PFSK-1 (cell line): ENCODE results near the gene TRAPPC14.

ENCODE experiments used
- FOXP2 ChIP-seq: optimal IDR thresholded peaks from 2 replicates; pipeline ENCODE3; 2011; ENCODE audit warnings: borderline replicate concordance, control low read depth, inconsistent platforms; ENCODE audit not compliant: insufficient read depth; ENCODE audit errors: extremely low read length, extremely low read depth
- POLR2AphosphoS5 ChIP-seq: IDR thresholded peaks from 2 replicates; pipeline ENCODE4 v1.6.1; 2012; ENCODE audit warnings: low read depth, mild to moderate bottlenecking, control low read depth, low read length, moderate library complexity
- SIN3A ChIP-seq: IDR thresholded peaks from 2 replicates; pipeline ENCODE4 v1.6.1; 2012; ENCODE audit warnings: mild to moderate bottlenecking, low read length, moderate library complexity, borderline replicate concordance; ENCODE audit not compliant: insufficient read depth
- TAF1 ChIP-seq: IDR thresholded peaks from 2 replicates; pipeline ENCODE4 v1.6.1; 2012; ENCODE audit warnings: low read length, control low read depth, borderline replicate concordance; ENCODE audit not compliant: insufficient read depth
- TF ChIP-seq, protein P1 (sequence below), 2 experiments: IDR thresholded peaks; 2 replicates each; pipeline versions ENCODE4 v1.6.1 to v1.8.0; 2011 to 2012; ENCODE audit warnings: low read depth in 2 of 2, low read length in 2 of 2, control low read depth in 1 of 2, inconsistent platforms in 1 of 2, mild to moderate bottlenecking in 1 of 2, moderate library complexity in 1 of 2; ENCODE audit not compliant: insufficient read depth in 1 of 2

DNA sequence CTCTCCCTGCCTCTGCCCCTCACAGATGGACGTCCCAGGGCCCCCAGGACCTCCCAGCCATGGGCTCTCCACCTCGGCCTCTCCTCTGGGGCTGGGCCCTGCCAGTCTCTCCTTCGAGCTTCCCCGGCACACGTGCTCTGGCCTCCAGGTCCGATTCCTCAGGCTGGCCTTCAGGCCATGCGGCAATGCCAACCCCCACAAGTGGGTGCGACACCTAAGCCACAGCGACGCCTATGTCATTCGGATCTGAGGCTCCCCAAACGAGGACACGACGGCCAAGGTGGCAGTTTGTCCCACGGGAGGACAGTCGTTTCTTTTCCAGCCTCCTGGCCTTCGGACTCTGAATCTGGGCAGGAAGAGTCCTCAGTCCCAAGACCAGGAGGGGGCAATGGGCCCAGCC, 51.9 kb downstream of the TRAPPC14 start:
- TF ChIP-seq SIN3A = no peak
- TF ChIP-seq POLR2AphosphoS5 = no peak
- TF ChIP-seq TAF1 = no peak
- TF ChIP-seq, protein P1, sequence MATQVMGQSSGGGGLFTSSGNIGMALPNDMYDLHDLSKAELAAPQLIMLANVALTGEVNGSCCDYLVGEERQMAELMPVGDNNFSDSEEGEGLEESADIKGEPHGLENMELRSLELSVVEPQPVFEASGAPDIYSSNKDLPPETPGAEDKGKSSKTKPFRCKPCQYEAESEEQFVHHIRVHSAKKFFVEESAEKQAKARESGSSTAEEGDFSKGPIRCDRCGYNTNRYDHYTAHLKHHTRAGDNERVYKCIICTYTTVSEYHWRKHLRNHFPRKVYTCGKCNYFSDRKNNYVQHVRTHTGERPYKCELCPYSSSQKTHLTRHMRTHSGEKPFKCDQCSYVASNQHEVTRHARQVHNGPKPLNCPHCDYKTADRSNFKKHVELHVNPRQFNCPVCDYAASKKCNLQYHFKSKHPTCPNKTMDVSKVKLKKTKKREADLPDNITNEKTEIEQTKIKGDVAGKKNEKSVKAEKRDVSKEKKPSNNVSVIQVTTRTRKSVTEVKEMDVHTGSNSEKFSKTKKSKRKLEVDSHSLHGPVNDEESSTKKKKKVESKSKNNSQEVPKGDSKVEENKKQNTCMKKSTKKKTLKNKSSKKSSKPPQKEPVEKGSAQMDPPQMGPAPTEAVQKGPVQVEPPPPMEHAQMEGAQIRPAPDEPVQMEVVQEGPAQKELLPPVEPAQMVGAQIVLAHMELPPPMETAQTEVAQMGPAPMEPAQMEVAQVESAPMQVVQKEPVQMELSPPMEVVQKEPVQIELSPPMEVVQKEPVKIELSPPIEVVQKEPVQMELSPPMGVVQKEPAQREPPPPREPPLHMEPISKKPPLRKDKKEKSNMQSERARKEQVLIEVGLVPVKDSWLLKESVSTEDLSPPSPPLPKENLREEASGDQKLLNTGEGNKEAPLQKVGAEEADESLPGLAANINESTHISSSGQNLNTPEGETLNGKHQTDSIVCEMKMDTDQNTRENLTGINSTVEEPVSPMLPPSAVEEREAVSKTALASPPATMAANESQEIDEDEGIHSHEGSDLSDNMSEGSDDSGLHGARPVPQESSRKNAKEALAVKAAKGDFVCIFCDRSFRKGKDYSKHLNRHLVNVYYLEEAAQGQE (IDR thresholded peaks at IDR 0.05; ENCODE audit: insufficient read depth in 1 of 2, low read depth in 2 of 2, low read length in 2 of 2) = no peak
- no peak for TF ChIP-seq FOXP2
